ENCODE data around the gene SMARCA1. TPM values are rescaled to one million over a fixed set of nuclear protein-coding genes. Genes with fewer than 3 reads are reported as not detected.

SMARCA1 gene
- total and polyA plus RNA-seq, 4 donors, result 7.8 to 104 (median 15.7) TPM

GRCh38 chrX:129445436-129445835, 77.9 kb downstream of the SMARCA1 start:
- H3K9me3 ChIP-seq (ENCODE audit: control insufficient read depth in 4 of 4, insufficient read depth in 3 of 4, low read length in 3 of 4), result no peaks in the 10 kb centered on the region
- ATAC-seq (ENCODE audit: insufficient read depth, low FRiP score) (no peak), DNase-seq (no peak)
- H3K36me3 ChIP-seq (ENCODE audit: control insufficient read depth in 4 of 4, insufficient read depth in 4 of 4, low read length in 4 of 4), result peaks cover 0 to 10% (median 0%) of the 10 kb centered on the region in 4 donors
- no peak overlapping the region for H3K27ac ChIP-seq (ENCODE audit: low read depth in 1 of 2, low read length in 1 of 2)
- no peak overlapping the region for H3K4me3 ChIP-seq
- no peaks in the 10 kb centered on the region for H3K4me1 ChIP-seq (ENCODE audit: control insufficient read depth in 5 of 5, insufficient read depth in 5 of 5, low read length in 5 of 5)
- no peaks in the 10 kb centered on the region for H3K27me3 ChIP-seq (ENCODE audit: control insufficient read depth in 3 of 3, insufficient read depth in 3 of 3, low read length in 2 of 3)
- H3K9ac ChIP-seq (ENCODE audit: insufficient read depth in 1 of 2, low read length in 2 of 2), result no peak overlapping the region
- no peak for TF ChIP-seq CTCF (IDR thresholded peaks at IDR 0.05; ENCODE audit: control extremely low read depth, extremely low read depth)

DNA sequence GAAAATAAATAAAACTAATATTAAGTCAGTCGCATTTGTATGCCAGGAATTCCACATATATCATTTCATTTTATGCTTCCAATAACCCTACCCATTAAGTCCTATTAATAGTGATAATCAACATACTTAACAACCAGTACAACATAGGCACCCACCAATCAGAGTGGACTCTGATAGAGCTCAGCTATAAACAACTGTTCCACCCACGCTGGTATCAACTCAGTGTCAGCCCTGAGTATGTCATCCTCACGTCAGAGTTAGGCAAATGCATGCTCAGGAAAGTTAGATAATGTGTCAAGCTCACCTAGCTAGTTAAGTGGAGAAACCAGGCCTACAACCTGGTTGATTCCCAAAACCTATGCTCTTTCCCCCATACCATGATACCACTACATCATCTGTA, 89.3 kb downstream of the SMARCA1 start:
- Histone ChIP-seq H3K27ac (ENCODE audit: low read depth in 1 of 2, low read length in 1 of 2) (no peak overlapping the region), H3K9ac (ENCODE audit: insufficient read depth in 1 of 2, low read length in 2 of 2) (no peak overlapping the region), H3K27me3 (ENCODE audit: control insufficient read depth in 3 of 3, insufficient read depth in 3 of 3, low read length in 2 of 3) (no peaks in the 10 kb centered on the region), H3K36me3 (ENCODE audit: control insufficient read depth in 4 of 4, insufficient read depth in 4 of 4, low read length in 4 of 4) (peaks cover 0 to 3% (median 0%) of the 10 kb centered on the region in 4 donors), H3K4me1 (ENCODE audit: control insufficient read depth in 5 of 5, insufficient read depth in 5 of 5, low read length in 5 of 5) (no peaks in the 10 kb centered on the region), H3K4me3 (no peak overlapping the region), H3K9me3 (ENCODE audit: control insufficient read depth in 4 of 4, insufficient read depth in 3 of 4, low read length in 3 of 4) (no peaks in the 10 kb centered on the region)
- TF ChIP-seq CTCF (IDR thresholded peaks at IDR 0.05; ENCODE audit: control extremely low read depth, extremely low read depth), result no peak
- ATAC-seq (ENCODE audit: insufficient read depth, low FRiP score), result no peak
- no peak for DNase-seq
- 63 to 89% methylated on average over 3 of the region's 3 CpGs for WGBS, 2 donors

DNA sequence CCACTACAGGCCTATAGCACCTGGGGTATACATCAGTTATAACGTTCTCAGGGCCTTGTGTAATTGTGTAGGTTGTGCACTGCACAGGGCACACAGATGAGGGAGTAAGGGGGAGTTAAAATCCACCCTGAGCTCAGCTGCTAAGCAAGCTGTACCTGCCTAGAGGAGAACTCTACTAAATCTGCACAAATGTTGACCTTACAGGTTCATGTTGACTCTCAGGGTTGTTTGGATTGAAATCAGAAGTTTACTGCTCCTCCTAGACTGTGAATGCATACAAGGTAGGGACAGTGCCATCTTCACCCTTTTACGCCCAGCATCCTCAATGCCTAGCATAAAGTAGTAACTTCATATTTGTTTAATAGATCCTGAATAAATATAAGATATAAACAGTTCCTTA, 89.8 kb downstream of the SMARCA1 start:
- ATAC-seq (ENCODE audit: insufficient read depth, low FRiP score) (no peak), DNase-seq (no peak)
- Histone ChIP-seq H3K4me1 (ENCODE audit: control insufficient read depth in 5 of 5, insufficient read depth in 5 of 5, low read length in 5 of 5) (no peaks in the 10 kb centered on the region), H3K27me3 (ENCODE audit: control insufficient read depth in 3 of 3, insufficient read depth in 3 of 3, low read length in 2 of 3) (no peaks in the 10 kb centered on the region), H3K27ac (ENCODE audit: low read depth in 1 of 2, low read length in 1 of 2) (no peak overlapping the region), H3K9me3 (ENCODE audit: control insufficient read depth in 4 of 4, insufficient read depth in 3 of 4, low read length in 3 of 4) (no peaks in the 10 kb centered on the region), H3K36me3 (ENCODE audit: control insufficient read depth in 4 of 4, insufficient read depth in 4 of 4, low read length in 4 of 4) (peaks cover 0 to 3% (median 0%) of the 10 kb centered on the region in 4 donors), H3K9ac (ENCODE audit: insufficient read depth in 1 of 2, low read length in 2 of 2) (no peak overlapping the region), H3K4me3 (no peak overlapping the region)
- no peak for TF ChIP-seq CTCF (IDR thresholded peaks at IDR 0.05; ENCODE audit: control extremely low read depth, extremely low read depth)
- WGBS, 2 donors, result 68 to 93% methylated on average over 2 of the region's 2 CpGs

- WGBS, 2 donors, result 75 to 100% methylated on average over 1 of the region's 1 CpG
- Histone ChIP-seq H3K27ac (ENCODE audit: low read depth in 1 of 2, low read length in 1 of 2) (no peak overlapping the region), H3K4me3 (no peak overlapping the region), H3K4me1 (ENCODE audit: control insufficient read depth in 5 of 5, insufficient read depth in 5 of 5, low read length in 5 of 5) (no peaks in the 10 kb centered on the region), H3K27me3 (ENCODE audit: control insufficient read depth in 3 of 3, insufficient read depth in 3 of 3, low read length in 2 of 3) (no peaks in the 10 kb centered on the region), H3K9ac (ENCODE audit: insufficient read depth in 1 of 2, low read length in 2 of 2) (no peak overlapping the region), H3K9me3 (ENCODE audit: control insufficient read depth in 4 of 4, insufficient read depth in 3 of 4, low read length in 3 of 4) (peaks cover 0 to 4% (median 0%) of the 10 kb centered on the region in 4 donors), H3K36me3 (ENCODE audit: control insufficient read depth in 4 of 4, insufficient read depth in 4 of 4, low read length in 4 of 4) (no peaks in the 10 kb centered on the region)
- DNase-seq, result no peak
- ATAC-seq (ENCODE audit: insufficient read depth, low FRiP score), result no peak
- no peak for TF ChIP-seq CTCF (IDR thresholded peaks at IDR 0.05; ENCODE audit: control extremely low read depth, extremely low read depth)
These were observed 96.0 kb downstream of the SMARCA1 start for GRCh38 chrX:129427267-129427666.
